H1 (cell line): ENCODE measurements around the gene SENP1. TPM values are rescaled to one million over a fixed set of nuclear protein-coding genes. Genes with fewer than 3 reads are reported as not detected.

ENCODE experiments used
- CTCF ChIA-PET: fragments of 300-600 bp; sonication (Branson Sonifier 250); formaldehyde crosslinking; loops from one replicate; lab custom pipeline; 2021; ENCODE audit not compliant: partially characterized antibody; lab: Charles Lee
- POLR2A ChIA-PET: fragments of 300-600 bp; sonication (Branson Sonifier 250); formaldehyde crosslinking; loops from one replicate; lab custom pipeline; 2021; ENCODE audit warnings: inconsistent platforms; ENCODE audit not compliant: partially characterized antibody; lab: Charles Lee
- DNase-seq, 2 experiments: peaks; one replicate each; pipeline versions ENCODE4 v3.0.0 to v3.0.0-alpha.2; 2010 to 2022; ENCODE audit warnings: low spot score in 2 of 2, low read depth in 1 of 2, mixed read lengths in 1 of 2
- FAIRE-seq: peaks from 2 replicates; lab custom pipeline; 2011; peaks lifted over from hg19 to GRCh38; lab: Jason Lieb, UNC
- H2AFZ ChIP-seq: 2 replicates; pipeline ENCODE4 v1.8.1; 2012; ENCODE audit warnings: low read length, inconsistent platforms
- H2AK5ac ChIP-seq: 2 replicates; pipeline ENCODE4 v1.6.1; 2013; ENCODE audit warnings: low read depth, low read length
- H2BK120ac ChIP-seq: replicated peaks from 2 replicates; pipeline ENCODE3; 2013; ENCODE audit warnings: low read depth, low read length, inconsistent platforms
- H2BK12ac ChIP-seq: 2 replicates; pipeline ENCODE4 v1.6.1; 2013; ENCODE audit warnings: low read depth, low read length
- H2BK15ac ChIP-seq: 2 replicates; pipeline ENCODE4 v1.6.1; 2013; ENCODE audit warnings: low read length
- H2BK20ac ChIP-seq: 2 replicates; pipeline ENCODE4 v1.6.1; 2013; ENCODE audit warnings: low read length
- H2BK5ac ChIP-seq: 2 replicates; pipeline ENCODE4 v1.6.1; 2013; ENCODE audit warnings: low read depth, low read length
- H3K14ac ChIP-seq: 2 replicates; pipeline ENCODE4 v1.6.1; 2013; ENCODE audit warnings: inconsistent platforms; ENCODE audit not compliant: insufficient read length
- H3K18ac ChIP-seq: 2 replicates; pipeline ENCODE4 v1.6.1; 2013; ENCODE audit warnings: low read length; ENCODE audit errors: extremely low read depth
- H3K23ac ChIP-seq: 2 replicates; pipeline ENCODE4 v1.6.1; 2013; ENCODE audit warnings: inconsistent platforms; ENCODE audit not compliant: insufficient read length
- H3K23me2 ChIP-seq: 2 replicates; pipeline ENCODE4 v1.6.1; 2013; ENCODE audit warnings: low read depth, low read length
- H3K27ac ChIP-seq: 2 replicates; pipeline ENCODE4 v1.6.1; 2011; ENCODE audit warnings: low read depth, low read length, inconsistent platforms
- H3K27me3 ChIP-seq, 4 experiments: replicated peaks in 1 of 4; 1 replicate in 1 of 4; 2 replicates in 3 of 4; pipeline versions ENCODE4 v1.6.1 to v1.8.1; 2011 to 2013; ENCODE audit warnings: low read length in 3 of 4, mild to moderate bottlenecking in 3 of 4, inconsistent platforms in 2 of 4, mixed read lengths in 2 of 4, moderate library complexity in 1 of 4; ENCODE audit not compliant: control insufficient read depth in 3 of 4, insufficient read depth in 3 of 4; ENCODE audit errors: extremely low read depth in 1 of 4
- H3K36me3 ChIP-seq, 4 experiments: 2 replicates each; pipeline versions ENCODE4 v1.6.1 to v1.8.1; 2011 to 2013; ENCODE audit warnings: mild to moderate bottlenecking in 4 of 4, low read length in 3 of 4, moderate library complexity in 2 of 4, control low read depth in 1 of 4, inconsistent platforms in 1 of 4; ENCODE audit not compliant: insufficient read depth in 4 of 4, control insufficient read depth in 2 of 4
- H3K4ac ChIP-seq: replicated peaks from 2 replicates; pipeline ENCODE3; 2013; ENCODE audit warnings: low read length, low read depth, mixed read lengths, inconsistent platforms; ENCODE audit not compliant: insufficient read length
- H3K4me1 ChIP-seq, 4 experiments: replicated peaks in 1 of 4; 1 replicate in 1 of 4; 2 replicates in 3 of 4; pipeline versions ENCODE4 v1.6.1 to v1.8.1; 2011 to 2013; ENCODE audit warnings: low read length in 3 of 4, inconsistent platforms in 2 of 4, mixed read lengths in 1 of 4; ENCODE audit not compliant: insufficient read depth in 4 of 4, control insufficient read depth in 3 of 4
- H3K4me2 ChIP-seq, 2 experiments: 2 replicates each; pipeline versions ENCODE4 v1.6.1 to v1.8.1; 2011 to 2013; ENCODE audit warnings: low read depth in 2 of 2, low read length in 2 of 2, control low read depth in 1 of 2, inconsistent platforms in 1 of 2, mild to moderate bottlenecking in 1 of 2; ENCODE audit not compliant: insufficient read depth in 1 of 2
- H3K4me3 ChIP-seq, 4 experiments: fragments of 200-600, 300-600 bp in 1 of 4; sonication (generic), shearing (Covaris generic), sonication (Bioruptor Twin) in 1 of 4; 2 replicates each; pipeline versions ENCODE4 v1.5.1 to v1.8.1; 2011 to 2016; ENCODE audit warnings: low read length in 4 of 4, low read depth in 3 of 4, control low read depth in 2 of 4, inconsistent platforms in 2 of 4, mild to moderate bottlenecking in 2 of 4, mixed read lengths in 1 of 4, moderate library complexity in 1 of 4; ENCODE audit not compliant: insufficient read depth in 2 of 4; ENCODE audit errors: extremely low read depth in 1 of 4
- H3K56ac ChIP-seq: replicated peaks from 2 replicates; pipeline ENCODE3; 2013; ENCODE audit warnings: low read depth, mild to moderate bottlenecking, mixed read lengths, low read length, inconsistent platforms; ENCODE audit not compliant: insufficient read length
- H3K79me1 ChIP-seq: 2 replicates; pipeline ENCODE4 v1.6.1; 2013; ENCODE audit warnings: low read depth, low read length, control low read depth
- H3K79me2 ChIP-seq, 2 experiments: 2 replicates each; pipeline versions ENCODE4 v1.6.1 to v1.8.1; 2012 to 2013; ENCODE audit warnings: low read length in 2 of 2, mild to moderate bottlenecking in 2 of 2, inconsistent platforms in 1 of 2; ENCODE audit not compliant: insufficient read depth in 2 of 2, control insufficient read depth in 1 of 2
- H3K9ac ChIP-seq, 4 experiments: replicated peaks in 1 of 4; 1 replicate in 1 of 4; 2 replicates in 3 of 4; pipeline versions ENCODE4 v1.6.1 to v1.8.1; 2011 to 2013; ENCODE audit warnings: low read depth in 3 of 4, low read length in 3 of 4, control low read depth in 2 of 4, mild to moderate bottlenecking in 2 of 4, moderate library complexity in 2 of 4, inconsistent platforms in 1 of 4; ENCODE audit errors: extremely low read depth in 1 of 4
- H3K9me3 ChIP-seq, 2 experiments: 2 replicates each; pipeline versions ENCODE4 v1.6.1 to v1.8.1; 2012 to 2013; ENCODE audit warnings: mild to moderate bottlenecking in 2 of 2, moderate library complexity in 2 of 2, control low read depth in 1 of 2, inconsistent platforms in 1 of 2, low read depth in 1 of 2, low read length in 1 of 2, mixed read lengths in 1 of 2; ENCODE audit not compliant: insufficient read depth in 2 of 2
- H4K20me1 ChIP-seq, 2 experiments: replicated peaks in 1 of 2; 2 replicates each; pipeline versions ENCODE3 to v1.8.1; 2011 to 2013; ENCODE audit warnings: inconsistent platforms in 2 of 2, low read length in 2 of 2, mild to moderate bottlenecking in 1 of 2; ENCODE audit not compliant: insufficient read depth in 2 of 2, control insufficient read depth in 1 of 2
- H4K5ac ChIP-seq: 2 replicates; pipeline ENCODE4 v1.6.1; 2013; ENCODE audit warnings: low read length, low read depth, mixed read lengths, inconsistent platforms; ENCODE audit not compliant: insufficient read length
- H4K8ac ChIP-seq: 2 replicates; pipeline ENCODE4 v1.8.0; 2013; ENCODE audit warnings: mild to moderate bottlenecking, moderate library complexity, low read length, inconsistent platforms; ENCODE audit not compliant: insufficient read depth; ENCODE audit errors: extremely low read depth
- H4K91ac ChIP-seq: replicated peaks from 2 replicates; pipeline ENCODE3; 2013; ENCODE audit warnings: low read length, mixed read lengths, inconsistent platforms; ENCODE audit not compliant: insufficient read length
- BACH1 ChIP-seq: IDR thresholded peaks from 2 replicates; pipeline ENCODE4 v1.6.1; 2012; ENCODE audit warnings: low read length, improper control_type of control experiment
- BRCA1 ChIP-seq: IDR thresholded peaks from 2 replicates; pipeline ENCODE4 v1.6.1; 2012; ENCODE audit warnings: low read depth, low read length, improper control_type of control experiment
- CTCF ChIP-seq, 3 experiments: IDR thresholded peaks; 1 replicate in 2 of 3; 2 replicates in 1 of 3; pipeline versions ENCODE4 v1.5.1 to v1.6.1; 2011; ENCODE audit warnings: low read length in 3 of 3, mild to moderate bottlenecking in 3 of 3, inconsistent platforms in 2 of 3, low read depth in 1 of 3, moderate library complexity in 1 of 3; ENCODE audit not compliant: insufficient read depth in 1 of 3; ENCODE audit errors: control extremely low read depth in 1 of 3
- HDAC6 ChIP-seq: IDR thresholded peaks from one replicate; pipeline ENCODE4 v1.7.1; 2012; ENCODE audit warnings: low read depth, mild to moderate bottlenecking, inconsistent platforms, low read length, moderate library complexity
- JUN ChIP-seq: IDR thresholded peaks from 2 replicates; pipeline ENCODE4 v1.6.1; 2011; ENCODE audit warnings: low read depth, mild to moderate bottlenecking, improper control_type of control experiment, low read length
- MAFK ChIP-seq: IDR thresholded peaks from 2 replicates; pipeline ENCODE4 v1.6.1; 2012; ENCODE audit warnings: low read depth, mild to moderate bottlenecking, improper control_type of control experiment, low read length
- POU5F1 ChIP-seq: IDR thresholded peaks from 2 replicates; pipeline ENCODE4 v1.6.1; 2011; ENCODE audit warnings: low read depth, mild to moderate bottlenecking, low read length, moderate library complexity
- SP2 ChIP-seq: IDR thresholded peaks from 2 replicates; pipeline ENCODE4 v1.6.1; 2012; ENCODE audit warnings: mild to moderate bottlenecking, low read length, inconsistent platforms
- SP4 ChIP-seq: IDR thresholded peaks from 2 replicates; pipeline ENCODE4 v1.6.1; 2012; ENCODE audit warnings: low read length, inconsistent platforms
- TAF7 ChIP-seq: optimal IDR thresholded peaks from 2 replicates; pipeline ENCODE3; 2011; ENCODE audit warnings: low read depth, mild to moderate bottlenecking, inconsistent platforms, low read length, moderate library complexity, borderline replicate concordance
- WGBS, 2 experiments: shearing (Covaris generic) in 1 of 2; methylation state at CpG; one replicate each; pipeline versions ENCODE4 v1.1.6 to v1.1.7; 2013 to 2015; ENCODE audit warnings: low lambda C conversion rate in 2 of 2, mixed read lengths in 2 of 2, inconsistent platforms in 1 of 2, low coverage in 1 of 2, missing lambda C conversion rate in 1 of 2; ENCODE audit not compliant: insufficient replicate concordance in 2 of 2, insufficient coverage in 1 of 2, insufficient read length in 1 of 2; ENCODE audit errors: extremely low coverage in 1 of 2, missing lambda C conversion rate in 1 of 2; 5-methylcytosine and 5-hydroxymethylcytosine counted together
- polyA plus RNA-seq, 7 experiments: library from polyadenylated mRNA; depleted of rRNA in 3 of 7; stranded (reverse) in 5 of 7; unstranded in 2 of 7; fragments of >200 nt in 5 of 7; fragments of 200-250 nt in 2 of 7; gene quantifications; 1 replicate in 5 of 7; 2 replicates in 1 of 7; 4 replicates in 1 of 7; pipeline versions ENCODE4 v1.2.1 to v1.2.3, GENCODE V29; 2011 to 2013; ENCODE audit warnings: missing spikeins in 2 of 7, mixed read lengths in 2 of 7
- total RNA-seq: library from RNA; stranded (reverse); fragmentation: NEBNext Ultra II Directional; extraction: Animal tissue kit (Norgen Biotek cat#: 25700); gene quantifications from 2 replicates; pipeline ENCODE4 v1.2.1, GENCODE V29; 2021

The SENP1 gene
- total and polyA plus RNA-seq, 2 of the 8 experiments (the other 6 are each of a cell fraction or from before 2014, with no cell fraction given): 14.2 to 31.5 TPM

- no peak overlapping the region for H3K14ac ChIP-seq
- no peak overlapping the region for H3K18ac ChIP-seq
- no peak overlapping the region for H3K9ac ChIP-seq
- H2AFZ ChIP-seq: no peak overlapping the region
- no peaks in the 10 kb centered on the region for H3K79me2 ChIP-seq
- no peak overlapping the region for H3K23ac ChIP-seq
- DNase-seq: no peak
- H3K79me1 ChIP-seq: no peaks in the 10 kb centered on the region
- H3K4ac ChIP-seq: no peak overlapping the region
- no peak overlapping the region for H4K8ac ChIP-seq
- H3K36me3 ChIP-seq: no peaks in the 10 kb centered on the region
- no peak overlapping the region for H2BK120ac ChIP-seq
- no peaks in the 10 kb centered on the region for H3K9me3 ChIP-seq
- no peak overlapping the region for H3K27ac ChIP-seq
- no peak overlapping the region for H2BK5ac ChIP-seq
- ChIA-PET CTCF (interaction anchor here (0.6 to 2.3 kb wide), 7 partner anchors 10 to 215 kb away, joined by 3 to 7 read pairs (median 3); partner anchors contain the start of gene VDR), POLR2A (interaction anchor here (1.1 to 1.5 kb wide), 3 partner anchors 9 to 124 kb away, joined by 3 to 5 read pairs (median 4); no protein-coding TSS in a partner anchor)
- H2BK15ac ChIP-seq: no peak overlapping the region
- no peak overlapping the region for H4K5ac ChIP-seq
- H2AK5ac ChIP-seq: no peak overlapping the region
- H3K4me1 ChIP-seq: peaks cover 0 to 7% (median 3%) of the 10 kb centered on the region in 4 experiments; a peak in 6 of 7 replicates
- FAIRE-seq: no peak
- H3K4me2 ChIP-seq: no peak overlapping the region
- no peaks in the 10 kb centered on the region for H3K23me2 ChIP-seq
- H3K56ac ChIP-seq: no peak overlapping the region
- H4K20me1 ChIP-seq: peaks cover 0 to 5% of the 10 kb centered on the region in 2 experiments
- peaks cover 54 to 98% (median 90%) of the 10 kb centered on the region in 4 experiments for H3K27me3 ChIP-seq
- H3K4me3 ChIP-seq: no peak overlapping the region
- H2BK20ac ChIP-seq: no peak overlapping the region
- H2BK12ac ChIP-seq: no peak overlapping the region
- 85% methylated on average over 5 of the region's 5 CpGs; no CpG with 5 or more reads in 1 of the 2 experiments for WGBS, 2 experiments
- H4K91ac ChIP-seq: no peak overlapping the region
- no peak for TF ChIP-seq JUN
- TF ChIP-seq MAFK: no peak
- TF ChIP-seq CTCF (IDR thresholded peaks at IDR 0.05; ENCODE audit: control extremely low read depth in 1 of 3, insufficient read depth in 1 of 3, low read depth in 1 of 3, low read length in 3 of 3): no peak
- TF ChIP-seq POU5F1: no peak
- no peak for TF ChIP-seq BRCA1
- TF ChIP-seq BACH1: no peak
- TF ChIP-seq TAF7: no peak
- TF ChIP-seq HDAC6: no peak
- no peak for TF ChIP-seq SP4
- TF ChIP-seq SP2: no peak
These were observed 77.1 kb downstream of the SENP1 start for GRCh38 chr12:48028541-48029431.
